ENCODE measurements around the gene KLF4. TPM values are rescaled to one million over a fixed set of nuclear protein-coding genes. Genes with fewer than 3 reads are reported as not detected.

KLF4 gene
- total RNA-seq, 3 donors from 2014 or later = 52.7 to 165 (median 53.4) TPM

GRCh38 chr9:107447081-107447480, 42.5 kb downstream of the KLF4 start:
- H3K4me1 ChIP-seq = no peaks in the 10 kb centered on the region
- no peak for DNase-seq (ENCODE audit: low spot score in 2 of 2)
- H3K27me3 ChIP-seq = no peaks in the 10 kb centered on the region
- H3K27ac ChIP-seq = no peak overlapping the region
- no peak overlapping the region for H3K4me3 ChIP-seq
- no peaks in the 10 kb centered on the region for H3K9me3 ChIP-seq
- H3K36me3 ChIP-seq = no peaks in the 10 kb centered on the region
- intact Hi-C loops (cut with DNase I; ENCODE audit: low total_unique reads) = no loop called here
- TF ChIP-seq POLR2AphosphoS5 (IDR thresholded peaks at IDR 0.05) (no peak), POLR2A (IDR thresholded peaks at IDR 0.05) (no peak), CTCF (IDR thresholded peaks at IDR 0.05) (no peak)

- no peak overlapping the region for H3K27ac ChIP-seq
- intact Hi-C loops (cut with DNase I; ENCODE audit: low total_unique reads) = no loop called here
- H3K9me3 ChIP-seq = no peaks in the 10 kb centered on the region
- no peaks in the 10 kb centered on the region for H3K27me3 ChIP-seq
- no peaks in the 10 kb centered on the region for H3K4me1 ChIP-seq
- no peaks in the 10 kb centered on the region for H3K36me3 ChIP-seq
- no peak for DNase-seq (ENCODE audit: low spot score in 2 of 2)
- TF ChIP-seq POLR2A (IDR thresholded peaks at IDR 0.05) (no peak), POLR2AphosphoS5 (IDR thresholded peaks at IDR 0.05) (no peak), CTCF (IDR thresholded peaks at IDR 0.05) (no peak)
- no peak overlapping the region for H3K4me3 ChIP-seq
These were observed 43.1 kb downstream of the KLF4 start for GRCh38 chr9:107446491-107446890.

GRCh38 chr9:107443786-107444185, 45.8 kb downstream of the KLF4 start:
- Histone ChIP-seq H3K9me3 (no peaks in the 10 kb centered on the region), H3K27ac (no peak overlapping the region), H3K4me3 (no peak overlapping the region), H3K36me3 (no peaks in the 10 kb centered on the region), H3K4me1 (no peaks in the 10 kb centered on the region), H3K27me3 (no peaks in the 10 kb centered on the region)
- no peak for TF ChIP-seq POLR2A (IDR thresholded peaks at IDR 0.05)
- no peak for TF ChIP-seq POLR2AphosphoS5 (IDR thresholded peaks at IDR 0.05)
- TF ChIP-seq CTCF (IDR thresholded peaks at IDR 0.05) = no peak
- DNase-seq (ENCODE audit: low spot score in 2 of 2) = no peak
- intact Hi-C loops (cut with DNase I; ENCODE audit: low total_unique reads) = no loop called here

GRCh38 chr9:107439991-107440456, 49.5 kb downstream of the KLF4 start:
- no peaks in the 10 kb centered on the region for H3K27me3 ChIP-seq
- H3K4me3 ChIP-seq = no peak overlapping the region
- no peaks in the 10 kb centered on the region for H3K4me1 ChIP-seq
- intact Hi-C loops (cut with DNase I; ENCODE audit: low total_unique reads) = no loop called here
- TF ChIP-seq CTCF (IDR thresholded peaks at IDR 0.05) = no peak
- no peak for TF ChIP-seq POLR2AphosphoS5 (IDR thresholded peaks at IDR 0.05)
- no peak for TF ChIP-seq POLR2A (IDR thresholded peaks at IDR 0.05)
- no peaks in the 10 kb centered on the region for H3K9me3 ChIP-seq
- no peaks in the 10 kb centered on the region for H3K36me3 ChIP-seq
- H3K27ac ChIP-seq = no peak overlapping the region
- no peak for DNase-seq (ENCODE audit: low spot score in 2 of 2)

GRCh38 chr9:107438211-107439031, 51.1 kb downstream of the KLF4 start:
- TF ChIP-seq CTCF (IDR thresholded peaks at IDR 0.05) (no peak), POLR2A (IDR thresholded peaks at IDR 0.05) (no peak), POLR2AphosphoS5 (IDR thresholded peaks at IDR 0.05) (no peak)
- Histone ChIP-seq H3K27me3 (no peaks in the 10 kb centered on the region), H3K27ac (no peak overlapping the region), H3K4me3 (no peak overlapping the region), H3K9me3 (no peaks in the 10 kb centered on the region), H3K36me3 (no peaks in the 10 kb centered on the region), H3K4me1 (no peaks in the 10 kb centered on the region)
- no peak for DNase-seq (ENCODE audit: low spot score in 2 of 2)
- intact Hi-C loops (cut with DNase I; ENCODE audit: low total_unique reads) = no loop called here
